ENCODE data around the gene NEGR1.

DNA sequence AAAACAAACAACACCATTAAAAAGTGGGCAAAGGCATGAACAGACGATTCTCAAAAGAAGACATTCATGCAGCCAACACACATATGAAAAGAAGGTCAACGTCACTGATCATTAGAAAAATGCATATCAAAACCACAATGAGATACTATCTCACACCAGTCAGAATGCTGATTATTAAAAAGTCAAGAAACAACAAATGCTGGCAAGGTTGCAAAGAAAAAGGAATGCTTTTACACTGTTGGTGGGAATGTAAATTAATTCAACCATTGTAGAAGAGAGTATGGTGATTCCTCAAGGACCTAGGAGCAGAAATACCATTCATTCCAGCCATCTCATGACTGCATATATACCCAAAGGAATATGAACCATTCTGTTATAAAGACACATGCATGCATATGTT lies 419.6 kb downstream of the NEGR1 start:
- TF ChIP-seq, protein P1, sequence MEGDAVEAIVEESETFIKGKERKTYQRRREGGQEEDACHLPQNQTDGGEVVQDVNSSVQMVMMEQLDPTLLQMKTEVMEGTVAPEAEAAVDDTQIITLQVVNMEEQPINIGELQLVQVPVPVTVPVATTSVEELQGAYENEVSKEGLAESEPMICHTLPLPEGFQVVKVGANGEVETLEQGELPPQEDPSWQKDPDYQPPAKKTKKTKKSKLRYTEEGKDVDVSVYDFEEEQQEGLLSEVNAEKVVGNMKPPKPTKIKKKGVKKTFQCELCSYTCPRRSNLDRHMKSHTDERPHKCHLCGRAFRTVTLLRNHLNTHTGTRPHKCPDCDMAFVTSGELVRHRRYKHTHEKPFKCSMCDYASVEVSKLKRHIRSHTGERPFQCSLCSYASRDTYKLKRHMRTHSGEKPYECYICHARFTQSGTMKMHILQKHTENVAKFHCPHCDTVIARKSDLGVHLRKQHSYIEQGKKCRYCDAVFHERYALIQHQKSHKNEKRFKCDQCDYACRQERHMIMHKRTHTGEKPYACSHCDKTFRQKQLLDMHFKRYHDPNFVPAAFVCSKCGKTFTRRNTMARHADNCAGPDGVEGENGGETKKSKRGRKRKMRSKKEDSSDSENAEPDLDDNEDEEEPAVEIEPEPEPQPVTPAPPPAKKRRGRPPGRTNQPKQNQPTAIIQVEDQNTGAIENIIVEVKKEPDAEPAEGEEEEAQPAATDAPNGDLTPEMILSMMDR (IDR thresholded peaks at IDR 0.05) = no peak
- no peak for TF ChIP-seq POLR2A (IDR thresholded peaks at IDR 0.05)

Measured in testis (tissue), 2 donors.